ENCODE results near the gene PKNOX2.

PKNOX2 gene

DNA sequence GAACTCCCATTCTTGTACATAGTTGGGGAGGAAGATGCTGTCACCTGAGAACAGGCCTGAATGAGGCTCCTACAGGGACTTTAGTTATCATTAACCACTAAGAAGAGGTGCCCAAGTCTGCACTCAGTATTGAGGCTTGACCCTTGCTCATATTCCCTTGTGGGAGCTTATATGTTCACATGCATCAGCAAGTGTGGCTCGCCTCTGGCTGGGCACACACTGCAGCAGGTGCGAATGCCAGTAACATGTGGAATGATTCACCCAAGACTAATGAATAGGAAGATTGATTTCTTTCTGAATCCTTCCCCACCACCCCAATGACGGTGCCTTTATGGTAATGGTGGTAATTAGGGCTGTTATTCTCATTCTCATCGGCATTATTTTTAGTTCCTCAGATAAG lies 204.2 kb downstream of the PKNOX2 start:
- no peak overlapping the region for H3K4me2 ChIP-seq (ENCODE audit: low read length)
- no peaks in the 10 kb centered on the region for H3K9me2 ChIP-seq (replicated peaks; ENCODE audit: control insufficient read depth, low read length)
- peaks cover 14% of the 10 kb centered on the region for H3K27me3 ChIP-seq (ENCODE audit: control insufficient read depth, low read length)
- no peaks in the 10 kb centered on the region for H3K9me3 ChIP-seq (ENCODE audit: control insufficient read depth, insufficient read depth, low read length)
- no peak overlapping the region for H3K27ac ChIP-seq (ENCODE audit: low read depth, low read length)
- no peaks in the 10 kb centered on the region for H3K79me2 ChIP-seq (ENCODE audit: control insufficient read depth, low read length)
- no peaks in the 10 kb centered on the region for H3K36me3 ChIP-seq (ENCODE audit: control insufficient read depth, low read length)
- TF ChIP-seq CTCF (IDR thresholded peaks at IDR 0.05; ENCODE audit: low read depth, low read length, poor library complexity, severe bottlenecking), result no peak
- TF ChIP-seq EZH2phosphoT487 (IDR thresholded peaks at IDR 0.05; ENCODE audit: borderline replicate concordance, low read length), result no peak
- H3K4me3 ChIP-seq (ENCODE audit: low read length), result no peak overlapping the region
- H3K4me1 ChIP-seq (ENCODE audit: control insufficient read depth, low read length), result no peaks in the 10 kb centered on the region
- no peaks in the 10 kb centered on the region for H3F3A ChIP-seq (ENCODE audit: control insufficient read depth, insufficient read depth)
- H4K20me1 ChIP-seq (ENCODE audit: control insufficient read depth, insufficient read depth, low read depth, low read length), result no peaks in the 10 kb centered on the region

DNA sequence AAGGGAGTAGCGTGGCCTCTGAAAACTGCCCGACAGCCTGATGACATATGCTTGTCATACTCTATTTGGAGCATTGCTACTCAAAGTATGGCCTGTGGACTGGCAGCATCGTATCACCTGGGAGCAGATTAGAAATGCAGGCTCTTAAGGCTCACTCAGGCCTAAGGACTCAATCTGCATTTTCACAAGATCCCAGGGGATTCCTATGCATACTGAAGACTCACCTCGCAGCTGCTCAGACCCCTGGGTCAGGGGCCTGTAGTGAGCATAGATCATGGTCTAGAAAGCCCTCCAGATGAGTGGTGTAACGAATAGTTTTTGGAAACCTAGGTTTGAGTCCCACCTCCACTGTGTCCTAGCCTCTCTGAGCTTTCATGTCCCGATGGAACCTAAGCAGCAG lies 205.3 kb downstream of the PKNOX2 start:
- Histone ChIP-seq H3K4me2 (ENCODE audit: low read length) (no peak overlapping the region), H3K4me1 (ENCODE audit: control insufficient read depth, low read length) (no peaks in the 10 kb centered on the region), H4K20me1 (ENCODE audit: control insufficient read depth, insufficient read depth, low read depth, low read length) (no peaks in the 10 kb centered on the region), H3K4me3 (ENCODE audit: low read length) (no peak overlapping the region), H3K79me2 (ENCODE audit: control insufficient read depth, low read length) (no peaks in the 10 kb centered on the region), H3F3A (ENCODE audit: control insufficient read depth, insufficient read depth) (no peaks in the 10 kb centered on the region), H3K36me3 (ENCODE audit: control insufficient read depth, low read length) (no peaks in the 10 kb centered on the region), H3K27me3 (ENCODE audit: control insufficient read depth, low read length) (peaks cover 17% of the 10 kb centered on the region), H3K9me2 (replicated peaks; ENCODE audit: control insufficient read depth, low read length) (no peaks in the 10 kb centered on the region), H3K27ac (ENCODE audit: low read depth, low read length) (no peak overlapping the region), H3K9me3 (ENCODE audit: control insufficient read depth, insufficient read depth, low read length) (no peaks in the 10 kb centered on the region)
- no peak for TF ChIP-seq EZH2phosphoT487 (IDR thresholded peaks at IDR 0.05; ENCODE audit: borderline replicate concordance, low read length)
- no peak for TF ChIP-seq CTCF (IDR thresholded peaks at IDR 0.05; ENCODE audit: low read depth, low read length, poor library complexity, severe bottlenecking)

GRCh38 chr11:125370561-125371389 lies 206.2 kb downstream of the PKNOX2 start:
- Histone ChIP-seq H3K27ac (ENCODE audit: low read depth, low read length) (no peak overlapping the region), H3K36me3 (ENCODE audit: control insufficient read depth, low read length) (no peaks in the 10 kb centered on the region), H3K9me2 (replicated peaks; ENCODE audit: control insufficient read depth, low read length) (no peaks in the 10 kb centered on the region), H3K4me1 (ENCODE audit: control insufficient read depth, low read length) (no peaks in the 10 kb centered on the region), H4K20me1 (ENCODE audit: control insufficient read depth, insufficient read depth, low read depth, low read length) (no peaks in the 10 kb centered on the region), H3K79me2 (ENCODE audit: control insufficient read depth, low read length) (no peaks in the 10 kb centered on the region), H3K27me3 (ENCODE audit: control insufficient read depth, low read length) (peaks cover 14% of the 10 kb centered on the region), H3F3A (ENCODE audit: control insufficient read depth, insufficient read depth) (no peaks in the 10 kb centered on the region), H3K9me3 (ENCODE audit: control insufficient read depth, insufficient read depth, low read length) (no peaks in the 10 kb centered on the region), H3K4me2 (ENCODE audit: low read length) (no peak overlapping the region), H3K4me3 (ENCODE audit: low read length) (no peak overlapping the region)
- no peak for TF ChIP-seq EZH2phosphoT487 (IDR thresholded peaks at IDR 0.05; ENCODE audit: borderline replicate concordance, low read length)
- no peak for TF ChIP-seq CTCF (IDR thresholded peaks at IDR 0.05; ENCODE audit: low read depth, low read length, poor library complexity, severe bottlenecking)

All from DOHH2 (cell line).